Mesothelial cell of epicardium (in vitro differentiated cells): ENCODE data around the gene C4orf54. TPM values are rescaled to one million over a fixed set of nuclear protein-coding genes. Genes with fewer than 3 reads are reported as not detected.

Source experiments
- DNase-seq, 2 experiments: peaks; one replicate each; pipeline ENCODE4 v3.0.0; 2021; ENCODE audit warnings: low spot score in 2 of 2; ENCODE audit not compliant: unreplicated experiment in 2 of 2
- H3K27ac Mint-ChIP-seq: 2 replicates; pipeline ENCODE4 v1.8.0; 2021; ENCODE audit warnings: mixed read lengths
- H3K27me3 Mint-ChIP-seq: 2 replicates; pipeline ENCODE4 v1.8.0; 2021; ENCODE audit warnings: low read depth, mixed read lengths
- H3K36me3 Mint-ChIP-seq: 2 replicates; pipeline ENCODE4 v1.8.0; 2021; ENCODE audit warnings: mixed read lengths
- H3K4me1 Mint-ChIP-seq: 2 replicates; pipeline ENCODE4 v1.8.0; 2021; ENCODE audit warnings: mixed read lengths
- H3K4me3 Mint-ChIP-seq: 2 replicates; pipeline ENCODE4 v1.8.0; 2021; ENCODE audit warnings: mild to moderate bottlenecking, moderate library complexity, mixed read lengths
- H3K9me3 Mint-ChIP-seq: 2 replicates; pipeline ENCODE4 v1.8.0; 2021; ENCODE audit warnings: mixed read lengths
- total RNA-seq: library from RNA; stranded (reverse); gene quantifications from 3 replicates; pipeline ENCODE4 v1.2.1, GENCODE V29; 2021
- TF ChIP-seq, protein P1 (sequence below): fragments of 200-600 bp; sonication (generic); IDR thresholded peaks from one replicate; pipeline ENCODE4 v1.5.0; 2021; ENCODE audit warnings: antibody characterized with exemption; ENCODE audit not compliant: unreplicated experiment

C4orf54 gene
- total RNA-seq, 1 donor from 2014 or later = 0.04 TPM

DNA sequence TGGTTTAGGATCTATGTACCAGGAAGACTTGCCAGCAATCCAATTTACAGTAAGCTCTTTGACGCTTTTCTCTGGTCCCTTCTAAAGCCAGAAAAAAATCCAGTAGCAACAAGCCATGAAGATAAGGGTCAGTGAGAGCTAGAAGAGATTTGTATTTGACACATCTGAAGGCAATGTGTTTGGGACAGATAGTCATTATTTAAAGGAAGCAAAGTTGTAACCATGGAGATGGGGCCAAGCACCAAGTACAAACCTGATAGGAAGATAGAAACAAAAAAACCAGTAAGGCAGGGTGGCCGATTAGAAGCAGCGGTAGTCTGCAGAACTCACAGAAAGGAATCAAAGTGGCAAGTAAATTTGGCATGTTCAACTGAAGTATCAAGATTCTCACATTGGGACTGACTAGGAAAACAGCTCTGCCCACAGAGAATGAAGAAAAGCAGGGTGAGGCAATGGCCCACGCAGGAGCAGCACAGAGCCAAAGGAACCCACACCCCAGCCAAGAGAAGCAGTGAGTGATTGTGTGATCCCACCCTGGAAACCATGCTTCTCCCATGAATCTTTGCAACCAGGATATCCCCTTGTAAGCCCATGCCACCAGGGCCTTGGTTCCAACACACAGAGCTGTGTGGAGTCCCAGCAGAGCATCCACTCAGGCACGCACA lies 12.9 kb upstream of the C4orf54 start:
- H3K4me3 Mint-ChIP-seq = no peak overlapping the region
- no peak overlapping the region for H3K27ac Mint-ChIP-seq
- peaks cover 30% of the 10 kb centered on the region for H3K9me3 Mint-ChIP-seq
- H3K36me3 Mint-ChIP-seq = no peaks in the 10 kb centered on the region
- TF ChIP-seq, protein P1, sequence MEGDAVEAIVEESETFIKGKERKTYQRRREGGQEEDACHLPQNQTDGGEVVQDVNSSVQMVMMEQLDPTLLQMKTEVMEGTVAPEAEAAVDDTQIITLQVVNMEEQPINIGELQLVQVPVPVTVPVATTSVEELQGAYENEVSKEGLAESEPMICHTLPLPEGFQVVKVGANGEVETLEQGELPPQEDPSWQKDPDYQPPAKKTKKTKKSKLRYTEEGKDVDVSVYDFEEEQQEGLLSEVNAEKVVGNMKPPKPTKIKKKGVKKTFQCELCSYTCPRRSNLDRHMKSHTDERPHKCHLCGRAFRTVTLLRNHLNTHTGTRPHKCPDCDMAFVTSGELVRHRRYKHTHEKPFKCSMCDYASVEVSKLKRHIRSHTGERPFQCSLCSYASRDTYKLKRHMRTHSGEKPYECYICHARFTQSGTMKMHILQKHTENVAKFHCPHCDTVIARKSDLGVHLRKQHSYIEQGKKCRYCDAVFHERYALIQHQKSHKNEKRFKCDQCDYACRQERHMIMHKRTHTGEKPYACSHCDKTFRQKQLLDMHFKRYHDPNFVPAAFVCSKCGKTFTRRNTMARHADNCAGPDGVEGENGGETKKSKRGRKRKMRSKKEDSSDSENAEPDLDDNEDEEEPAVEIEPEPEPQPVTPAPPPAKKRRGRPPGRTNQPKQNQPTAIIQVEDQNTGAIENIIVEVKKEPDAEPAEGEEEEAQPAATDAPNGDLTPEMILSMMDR = no peak
- no peaks in the 10 kb centered on the region for H3K4me1 Mint-ChIP-seq
- DNase-seq = no peak
- no peaks in the 10 kb centered on the region for H3K27me3 Mint-ChIP-seq

DNA sequence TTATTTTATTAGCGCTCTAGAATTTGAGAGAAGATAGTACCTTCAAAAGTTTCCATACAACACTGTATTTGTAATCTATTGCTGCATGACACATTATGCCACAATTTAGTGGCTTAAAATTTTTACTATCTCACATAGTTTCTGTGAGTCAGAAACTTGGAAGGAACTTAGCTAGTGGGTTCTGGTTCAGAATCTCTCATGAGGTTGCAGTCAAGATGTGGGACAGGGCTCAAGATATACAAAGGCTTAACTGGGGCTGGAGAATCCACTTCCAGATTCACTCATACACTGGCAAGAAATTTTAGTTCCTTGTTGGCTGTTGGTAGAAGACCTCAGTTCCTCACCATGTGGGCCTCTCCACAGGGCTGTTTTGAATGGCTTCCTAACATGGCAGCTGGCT lies 11.5 kb upstream of the C4orf54 start:
- DNase-seq = no peak
- H3K4me3 Mint-ChIP-seq = no peak overlapping the region
- H3K27me3 Mint-ChIP-seq = no peaks in the 10 kb centered on the region
- no peaks in the 10 kb centered on the region for H3K36me3 Mint-ChIP-seq
- H3K4me1 Mint-ChIP-seq = no peaks in the 10 kb centered on the region
- H3K27ac Mint-ChIP-seq = no peak overlapping the region
- H3K9me3 Mint-ChIP-seq = peaks cover 25% of the 10 kb centered on the region
- TF ChIP-seq, protein P1 = no peak

DNA sequence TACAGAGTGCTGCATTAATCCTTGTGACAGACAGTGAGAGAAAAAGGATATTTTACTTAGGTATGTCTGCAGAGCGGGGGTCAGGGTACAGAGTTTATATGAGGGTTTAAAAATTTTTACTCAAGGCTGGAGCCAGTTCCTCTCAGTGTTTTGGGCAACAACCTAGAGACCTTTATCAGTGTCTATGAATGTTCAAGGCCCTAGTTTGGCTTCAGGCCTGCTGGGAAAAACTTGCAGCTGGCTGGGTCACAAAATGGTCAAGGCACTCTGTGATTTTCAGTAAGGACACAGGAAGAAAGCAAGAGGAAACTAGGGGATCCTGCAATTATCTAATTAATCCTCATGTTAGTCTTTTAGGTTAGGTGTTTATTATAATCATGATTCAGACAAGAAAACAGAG lies 10.8 kb upstream of the C4orf54 start:
- DNase-seq = no peak
- H3K4me3 Mint-ChIP-seq = no peak overlapping the region

DNA sequence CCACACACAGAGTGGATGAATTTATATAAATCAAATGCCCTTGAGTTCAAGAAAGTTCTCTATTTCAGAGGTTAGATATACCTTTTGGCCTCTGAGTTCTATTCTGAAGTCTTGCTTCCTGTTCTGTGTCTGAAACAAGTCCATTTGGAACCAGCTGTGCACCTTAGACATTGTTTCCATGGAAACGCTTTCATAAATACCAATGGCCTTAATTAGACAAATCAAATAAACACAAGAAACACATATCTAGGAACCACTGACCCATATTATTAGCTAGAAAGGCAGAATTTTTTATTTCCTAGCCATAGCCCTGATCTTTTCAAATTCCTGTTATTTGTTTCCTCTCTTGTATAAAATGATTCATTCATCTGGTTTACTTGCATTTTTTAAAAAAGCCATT lies 8.4 kb upstream of the C4orf54 start:
- no peak for DNase-seq
- Mint-ChIP-seq H3K27ac (no peak overlapping the region), H3K4me3 (no peak overlapping the region)

More for the DNA sequence above, 10.8 kb upstream of the C4orf54 start:
- Mint-ChIP-seq H3K27me3 (no peaks in the 10 kb centered on the region), H3K27ac (no peak overlapping the region), H3K36me3 (no peaks in the 10 kb centered on the region), H3K4me1 (no peaks in the 10 kb centered on the region), H3K9me3 (peaks cover 20% of the 10 kb centered on the region)
- TF ChIP-seq, protein P1 = no peak

DNA sequence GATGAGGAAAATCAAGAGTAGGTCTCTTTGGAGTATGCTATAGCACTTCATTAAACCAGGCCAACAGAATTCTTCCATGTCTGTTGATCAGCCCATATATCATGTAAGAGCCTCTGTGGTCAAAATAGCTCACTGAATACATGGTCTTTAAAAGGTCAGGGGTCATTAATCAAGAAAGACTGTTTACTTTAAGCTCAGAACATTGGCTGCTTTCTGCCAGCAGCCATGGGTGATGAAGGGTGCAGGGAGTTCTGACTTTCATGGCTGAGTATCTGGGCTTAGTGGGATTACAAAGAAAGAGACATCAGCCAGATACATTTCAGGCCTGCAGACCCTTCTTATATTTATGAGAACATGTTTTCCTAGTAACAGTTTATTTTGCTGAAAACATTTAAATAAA lies 7.1 kb upstream of the C4orf54 start:
- Mint-ChIP-seq H3K9me3 (no peaks in the 10 kb centered on the region), H3K27me3 (no peaks in the 10 kb centered on the region), H3K36me3 (no peaks in the 10 kb centered on the region), H3K4me1 (no peaks in the 10 kb centered on the region), H3K4me3 (no peak overlapping the region), H3K27ac (no peak overlapping the region)
- no peak for DNase-seq
- TF ChIP-seq, protein P1 = no peak

More for the DNA sequence above, 8.4 kb upstream of the C4orf54 start:
- Mint-ChIP-seq H3K27me3 (no peaks in the 10 kb centered on the region), H3K36me3 (no peaks in the 10 kb centered on the region), H3K4me1 (no peaks in the 10 kb centered on the region), H3K9me3 (peaks cover 4% of the 10 kb centered on the region)
- TF ChIP-seq, protein P1 = no peak
